K562 (cell line): ENCODE data around the gene PCAT6.

Experiments
- DEAF1 ChIP-seq: fragments of 450-650 bp; formaldehyde crosslinking; IDR thresholded peaks from 2 replicates; pipeline ENCODE4 v1.4.0; 2020; ENCODE audit warnings: mild to moderate bottlenecking, moderate library complexity
- MAZ ChIP-seq, 2 experiments: fragments of 450-650 bp in 1 of 2; sonication (generic) in 1 of 2; formaldehyde crosslinking; IDR thresholded peaks in 1 of 2; conservative IDR thresholded peaks in 1 of 2; 2 replicates each; pipeline versions ENCODE4 v1.4.0 to v1.5.0; 2020; ENCODE audit warnings: mild to moderate bottlenecking in 1 of 2, missing genetic modification reagents in 1 of 2
- POLR2A ChIP-seq: fragments of 450-650 bp; conservative IDR thresholded peaks from 2 replicates; pipeline ENCODE4 v1.6.1; 2016
- TF ChIP-seq, protein P1 (sequence below): fragments of 150-350 bp; IDR thresholded peaks from 2 replicates; pipeline ENCODE4 v1.6.1; 2014; ENCODE audit warnings: low read depth, mild to moderate bottlenecking, low read length, borderline replicate concordance

DNA sequence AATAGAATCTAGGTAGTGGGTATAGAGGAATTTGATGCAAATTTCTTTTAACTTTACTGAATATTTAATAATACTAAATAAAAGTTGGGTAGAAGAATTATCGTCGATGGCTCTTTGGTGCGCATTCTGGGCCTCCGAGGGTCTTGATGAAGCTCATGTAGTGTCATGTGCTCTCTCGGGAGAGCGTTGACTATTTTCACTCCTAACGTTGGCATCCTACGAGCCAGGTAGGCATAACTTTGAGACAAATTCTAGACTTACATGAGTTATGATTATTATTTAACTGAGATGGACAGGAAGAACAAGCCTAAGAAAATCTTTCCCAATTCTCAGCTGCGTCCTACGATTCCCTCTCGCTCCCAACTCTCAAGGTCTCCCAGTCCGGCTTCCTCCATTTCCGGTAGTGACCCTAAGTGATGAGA is 550 bp upstream of the PCAT6 start:
- TF ChIP-seq MAZ (CRISPR knock-in tag; conservative IDR thresholded peaks at IDR 0.05 in 1 of 2, IDR thresholded peaks at IDR 0.05 in 1 of 2), result no peak
- no peak for TF ChIP-seq POLR2A
- no peak for TF ChIP-seq DEAF1 (CRISPR knock-in tag)
- TF ChIP-seq, protein P1, sequence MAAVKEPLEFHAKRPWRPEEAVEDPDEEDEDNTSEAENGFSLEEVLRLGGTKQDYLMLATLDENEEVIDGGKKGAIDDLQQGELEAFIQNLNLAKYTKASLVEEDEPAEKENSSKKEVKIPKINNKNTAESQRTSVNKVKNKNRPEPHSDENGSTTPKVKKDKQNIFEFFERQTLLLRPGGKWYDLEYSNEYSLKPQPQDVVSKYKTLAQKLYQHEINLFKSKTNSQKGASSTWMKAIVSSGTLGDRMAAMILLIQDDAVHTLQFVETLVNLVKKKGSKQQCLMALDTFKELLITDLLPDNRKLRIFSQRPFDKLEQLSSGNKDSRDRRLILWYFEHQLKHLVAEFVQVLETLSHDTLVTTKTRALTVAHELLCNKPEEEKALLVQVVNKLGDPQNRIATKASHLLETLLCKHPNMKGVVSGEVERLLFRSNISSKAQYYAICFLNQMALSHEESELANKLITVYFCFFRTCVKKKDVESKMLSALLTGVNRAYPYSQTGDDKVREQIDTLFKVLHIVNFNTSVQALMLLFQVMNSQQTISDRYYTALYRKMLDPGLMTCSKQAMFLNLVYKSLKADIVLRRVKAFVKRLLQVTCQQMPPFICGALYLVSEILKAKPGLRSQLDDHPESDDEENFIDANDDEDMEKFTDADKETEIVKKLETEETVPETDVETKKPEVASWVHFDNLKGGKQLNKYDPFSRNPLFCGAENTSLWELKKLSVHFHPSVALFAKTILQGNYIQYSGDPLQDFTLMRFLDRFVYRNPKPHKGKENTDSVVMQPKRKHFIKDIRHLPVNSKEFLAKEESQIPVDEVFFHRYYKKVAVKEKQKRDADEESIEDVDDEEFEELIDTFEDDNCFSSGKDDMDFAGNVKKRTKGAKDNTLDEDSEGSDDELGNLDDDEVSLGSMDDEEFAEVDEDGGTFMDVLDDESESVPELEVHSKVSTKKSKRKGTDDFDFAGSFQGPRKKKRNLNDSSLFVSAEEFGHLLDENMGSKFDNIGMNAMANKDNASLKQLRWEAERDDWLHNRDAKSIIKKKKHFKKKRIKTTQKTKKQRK, result no peak
